Measurements from ENCODE around the gene ZNF331. TPM values are rescaled to one million over a fixed set of nuclear protein-coding genes. Genes with fewer than 3 reads are reported as not detected.

Gene ZNF331
- total and polyA plus RNA-seq, 2 of the 4 experiments (the other 2 are of a cell fraction) = 6.6 to 11.1 TPM

GRCh38 chr19:53579518-53579917, 41.6 kb downstream of the ZNF331 start:
- Histone ChIP-seq H4K5ac (ENCODE audit: low read depth, low read length) (no peak overlapping the region), H3K79me1 (ENCODE audit: low read depth in 1 of 2, low read length in 2 of 2) (no peaks in the 10 kb centered on the region), H3K36me3 (ENCODE audit: control insufficient read depth, insufficient read depth, low read length) (peaks cover 28% of the 10 kb centered on the region), H3K9me3 (ENCODE audit: control insufficient read depth, insufficient read depth, low read length) (peaks cover 57% of the 10 kb centered on the region), H2BK20ac (ENCODE audit: low read depth, low read length) (no peak overlapping the region), H4K91ac (ENCODE audit: insufficient read depth, low read depth, low read length) (no peak overlapping the region), H3K4me3 (ENCODE audit: insufficient read depth, low read depth, low read length) (no peak overlapping the region), H3K23ac (ENCODE audit: low read depth, low read length) (no peak overlapping the region), H4K20me1 (ENCODE audit: insufficient read depth, low read length) (no peaks in the 10 kb centered on the region), H3K27ac (ENCODE audit: insufficient read depth, low read length) (no peak overlapping the region), H3K18ac (ENCODE audit: low read depth, low read length) (no peak overlapping the region), H3K27me3 (ENCODE audit: control insufficient read depth, insufficient read depth, low read length) (no peaks in the 10 kb centered on the region), H4K8ac (ENCODE audit: low read depth in 2 of 2, low read length in 2 of 2) (no peak overlapping the region), H2BK15ac (ENCODE audit: low read depth, low read length) (no peak overlapping the region), H3K56ac (ENCODE audit: extremely low read depth, insufficient read depth, low read length) (no peak overlapping the region), H2AK9ac (replicated peaks; ENCODE audit: low read depth, low read length, poor library complexity) (no peak overlapping the region), H3K9ac (ENCODE audit: low read depth, low read length) (no peak overlapping the region), H3K4ac (ENCODE audit: low read depth, low read length) (no peak overlapping the region), H2AK5ac (ENCODE audit: low read depth, low read length) (no peak overlapping the region), H2BK120ac (ENCODE audit: low read depth, low read length) (no peak overlapping the region), H3K9me1 (ENCODE audit: insufficient read depth, low read length) (no peaks in the 10 kb centered on the region), H2AFZ (replicated peaks; ENCODE audit: low read length, poor library complexity) (no peak overlapping the region), H2BK5ac (ENCODE audit: low read depth, low read length, poor library complexity, severe bottlenecking) (no peak overlapping the region), H3K4me1 (ENCODE audit: control insufficient read depth, insufficient read depth, low read length) (no peaks in the 10 kb centered on the region), H3K14ac (replicated peaks; ENCODE audit: low read depth, low read length) (no peak overlapping the region), H3K4me2 (ENCODE audit: low read depth, low read length) (no peak overlapping the region)
- WGBS, 2 experiments (ENCODE audit: extremely low coverage in 2 of 2, insufficient read length in 1 of 2) = no CpG with 5 or more reads among the region's 2 CpGs
- ATAC-seq (ENCODE audit: low read depth) (no peak), DNase-seq (no peak)
- intact Hi-C loops (cut with micrococcal nuclease) (no loop called here), in situ Hi-C loops (cut with MboI; ENCODE audit: low sequenced_read_pairs) (no loop called here), dilution Hi-C loops (cut with HindIII; ENCODE audit: low sequenced_read_pairs, unreplicated experiment) (no loop called here)
- ChIA-PET POLR2A (ENCODE audit: unreplicated experiment) (no interaction called here), CTCF (no interaction called here)
- TF ChIP-seq NFE2L2 (IDR thresholded peaks at IDR 0.05; ENCODE audit: low read depth, low read length) = no peak
- TF ChIP-seq CEBPB (IDR thresholded peaks at IDR 0.05; ENCODE audit: low read depth, low read length) = peak; percentile 88
- TF ChIP-seq RFX5 (IDR thresholded peaks at IDR 0.05; ENCODE audit: low read depth, low read length) = no peak
- BruUV-seq (replicated peaks) = no TSS peak

Data from IMR-90 (cell line).